Stimulated activated memory B cell treated with anti-CD40 and anti-IgM and Interleukin-4, amounts not matched to agents 10 μg/mL and 1 μg/mL and 100 μg/mL, for 72 hours (primary cell): ENCODE measurements around the gene DLGAP1.

Experiments
- ATAC-seq: fragments of 150-1000 bp; cut with Tn5 transposase; 2 replicates; pipeline ENCODE4 v1.10.0; 2021
- H3K27ac Mint-ChIP-seq: one replicate; pipeline ENCODE4 v1.8.0; 2022; ENCODE audit warnings: mild to moderate bottlenecking, mixed read lengths
- H3K27me3 Mint-ChIP-seq: one replicate; pipeline ENCODE4 v1.8.0; 2022; ENCODE audit warnings: mixed read lengths
- H3K36me3 Mint-ChIP-seq: one replicate; pipeline ENCODE4 v1.8.0; 2022; ENCODE audit warnings: mixed read lengths
- H3K4me1 Mint-ChIP-seq: one replicate; pipeline ENCODE4 v1.8.0; 2022; ENCODE audit warnings: mixed read lengths
- H3K4me3 Mint-ChIP-seq: one replicate; pipeline ENCODE4 v1.8.0; 2022; ENCODE audit warnings: mild to moderate bottlenecking, moderate library complexity, mixed read lengths
- H3K9me3 Mint-ChIP-seq: one replicate; pipeline ENCODE4 v1.8.0; 2022; ENCODE audit warnings: mixed read lengths

Gene DLGAP1

GRCh38 chr18:3906116-3906750 is 548.9 kb downstream of the DLGAP1 start:
- H3K4me3 Mint-ChIP-seq, result no peak overlapping the region
- H3K9me3 Mint-ChIP-seq, result no peaks in the 10 kb centered on the region
- no peak for ATAC-seq
- H3K27ac Mint-ChIP-seq, result no peak overlapping the region
- no peaks in the 10 kb centered on the region for H3K4me1 Mint-ChIP-seq
- H3K27me3 Mint-ChIP-seq, result peaks cover 4% of the 10 kb centered on the region
- H3K36me3 Mint-ChIP-seq, result no peaks in the 10 kb centered on the region

GRCh38 chr18:3903337-3903736 is 551.8 kb downstream of the DLGAP1 start:
- H3K27ac Mint-ChIP-seq, result no peak overlapping the region
- no peak overlapping the region for H3K4me3 Mint-ChIP-seq
- H3K4me1 Mint-ChIP-seq, result no peaks in the 10 kb centered on the region
- ATAC-seq, result no peak
- H3K36me3 Mint-ChIP-seq, result no peaks in the 10 kb centered on the region
- no peaks in the 10 kb centered on the region for H3K9me3 Mint-ChIP-seq
- H3K27me3 Mint-ChIP-seq, result peaks cover 9% of the 10 kb centered on the region

DNA sequence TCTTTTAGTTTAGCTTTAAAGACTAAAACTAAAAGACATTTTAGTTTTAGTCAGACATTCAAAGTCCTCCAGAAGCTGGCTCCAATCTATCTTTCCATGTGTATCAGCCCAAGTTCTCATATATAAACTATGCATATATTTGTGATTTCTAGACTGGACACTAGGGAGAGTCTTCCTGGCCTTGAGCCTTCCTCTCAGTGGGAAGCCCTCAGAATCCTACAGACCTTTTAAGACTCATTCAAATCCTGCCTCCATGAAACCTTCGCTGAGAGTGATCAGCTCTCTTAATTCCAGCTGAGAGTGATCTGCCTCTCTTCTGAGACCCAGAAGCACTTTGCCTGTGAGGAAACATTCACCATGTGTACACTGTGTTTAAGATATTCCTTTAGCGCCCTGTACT is 552.4 kb downstream of the DLGAP1 start:
- Mint-ChIP-seq H3K27ac (no peak overlapping the region), H3K4me1 (no peaks in the 10 kb centered on the region), H3K9me3 (no peaks in the 10 kb centered on the region), H3K36me3 (no peaks in the 10 kb centered on the region), H3K4me3 (no peak overlapping the region), H3K27me3 (peaks cover 9% of the 10 kb centered on the region)
- no peak for ATAC-seq

DNA sequence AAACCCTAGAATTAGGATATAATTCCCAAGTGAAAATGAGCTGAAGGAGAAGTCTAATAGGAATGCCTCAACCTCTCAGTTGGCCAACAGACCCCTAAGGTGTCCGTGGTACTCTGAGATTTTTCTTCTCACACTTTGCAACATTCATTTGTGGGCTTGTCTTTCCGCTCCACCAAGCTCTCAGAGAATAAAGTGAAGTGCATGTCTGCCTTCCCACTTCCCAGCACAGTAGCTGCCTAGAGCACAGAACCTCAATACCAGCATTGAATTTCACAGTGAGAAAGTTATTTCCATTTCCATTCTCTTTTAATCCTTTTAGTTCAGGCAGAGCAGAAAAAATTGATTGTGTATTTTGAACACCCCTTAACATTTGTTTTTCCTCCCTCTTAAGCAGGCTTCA is 553.3 kb downstream of the DLGAP1 start:
- Mint-ChIP-seq H3K27ac (no peak overlapping the region), H3K27me3 (peaks cover 9% of the 10 kb centered on the region), H3K4me3 (no peak overlapping the region), H3K36me3 (no peaks in the 10 kb centered on the region), H3K4me1 (no peaks in the 10 kb centered on the region), H3K9me3 (no peaks in the 10 kb centered on the region)
- no peak for ATAC-seq

- H3K27ac Mint-ChIP-seq, result no peak overlapping the region
- H3K9me3 Mint-ChIP-seq, result no peaks in the 10 kb centered on the region
- H3K27me3 Mint-ChIP-seq, result peaks cover 9% of the 10 kb centered on the region
- H3K36me3 Mint-ChIP-seq, result no peaks in the 10 kb centered on the region
- no peaks in the 10 kb centered on the region for H3K4me1 Mint-ChIP-seq
- ATAC-seq, result no peak
- no peak overlapping the region for H3K4me3 Mint-ChIP-seq
Observed at GRCh38 chr18:3901042-3901441, 554.1 kb downstream of the DLGAP1 start.

GRCh38 chr18:3900327-3900726 is 554.8 kb downstream of the DLGAP1 start:
- H3K27me3 Mint-ChIP-seq, result peaks cover 9% of the 10 kb centered on the region
- no peak overlapping the region for H3K27ac Mint-ChIP-seq
- H3K36me3 Mint-ChIP-seq, result no peaks in the 10 kb centered on the region
- H3K4me3 Mint-ChIP-seq, result no peak overlapping the region
- no peaks in the 10 kb centered on the region for H3K4me1 Mint-ChIP-seq
- no peaks in the 10 kb centered on the region for H3K9me3 Mint-ChIP-seq
- no peak for ATAC-seq

DNA sequence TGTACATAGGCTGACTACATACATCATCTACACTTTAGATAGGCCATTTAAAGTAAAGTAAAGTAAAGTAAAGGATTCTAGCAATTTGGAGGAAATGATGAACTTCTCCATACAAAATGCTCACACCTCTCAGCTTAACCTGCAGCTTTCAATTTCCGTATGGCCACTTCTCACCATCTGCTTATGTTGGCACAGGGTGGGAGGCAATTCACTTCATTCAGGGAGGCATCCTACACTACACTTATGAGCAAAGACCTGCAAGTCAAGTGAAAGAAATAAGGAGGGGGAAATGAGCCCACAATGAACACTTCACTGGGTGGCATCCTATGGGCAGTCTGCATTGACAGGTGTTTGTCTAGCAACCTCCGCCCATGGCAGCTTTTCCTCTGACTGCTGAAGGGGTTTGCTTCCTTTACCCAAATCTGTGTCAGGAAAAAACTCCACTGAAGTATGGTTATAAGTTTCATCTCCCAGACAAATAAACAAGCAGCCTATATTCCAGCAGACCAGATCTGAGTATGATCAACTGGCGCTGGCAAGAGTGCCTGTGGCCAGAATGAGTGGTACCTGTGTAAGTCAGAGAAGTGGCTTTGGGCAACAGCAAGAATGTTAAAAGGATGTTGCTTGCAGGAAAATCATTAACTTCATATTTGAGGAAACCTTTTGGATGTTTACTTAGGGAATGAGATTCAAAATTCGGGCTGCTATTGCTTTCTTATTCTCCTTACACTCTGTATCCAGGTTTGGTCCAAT is 556.1 kb downstream of the DLGAP1 start:
- no peaks in the 10 kb centered on the region for H3K9me3 Mint-ChIP-seq
- H3K4me3 Mint-ChIP-seq, result no peak overlapping the region
- H3K27ac Mint-ChIP-seq, result no peak overlapping the region
- no peak for ATAC-seq
- no peaks in the 10 kb centered on the region for H3K4me1 Mint-ChIP-seq
- no peaks in the 10 kb centered on the region for H3K36me3 Mint-ChIP-seq
- peaks cover 9% of the 10 kb centered on the region for H3K27me3 Mint-ChIP-seq

- Mint-ChIP-seq H3K27me3 (no peaks in the 10 kb centered on the region), H3K4me1 (no peaks in the 10 kb centered on the region), H3K9me3 (no peaks in the 10 kb centered on the region), H3K4me3 (no peak overlapping the region), H3K36me3 (no peaks in the 10 kb centered on the region), H3K27ac (no peak overlapping the region)
- ATAC-seq, result no peak
Observed at GRCh38 chr18:3892152-3892551, 563.0 kb downstream of the DLGAP1 start.

- H3K4me1 Mint-ChIP-seq, result no peaks in the 10 kb centered on the region
- ATAC-seq, result no peak
- H3K27me3 Mint-ChIP-seq, result no peaks in the 10 kb centered on the region
- no peaks in the 10 kb centered on the region for H3K9me3 Mint-ChIP-seq
- H3K36me3 Mint-ChIP-seq, result no peaks in the 10 kb centered on the region
- H3K4me3 Mint-ChIP-seq, result no peak overlapping the region
- H3K27ac Mint-ChIP-seq, result no peak overlapping the region
Observed at GRCh38 chr18:3891245-3891644, 563.9 kb downstream of the DLGAP1 start.

- no peaks in the 10 kb centered on the region for H3K27me3 Mint-ChIP-seq
- no peak overlapping the region for H3K27ac Mint-ChIP-seq
- no peaks in the 10 kb centered on the region for H3K36me3 Mint-ChIP-seq
- no peaks in the 10 kb centered on the region for H3K4me1 Mint-ChIP-seq
- H3K9me3 Mint-ChIP-seq, result no peaks in the 10 kb centered on the region
- ATAC-seq, result peak; percentile 43
- no peak overlapping the region for H3K4me3 Mint-ChIP-seq
Observed at GRCh38 chr18:3889803-3890202, 565.3 kb downstream of the DLGAP1 start.

DNA sequence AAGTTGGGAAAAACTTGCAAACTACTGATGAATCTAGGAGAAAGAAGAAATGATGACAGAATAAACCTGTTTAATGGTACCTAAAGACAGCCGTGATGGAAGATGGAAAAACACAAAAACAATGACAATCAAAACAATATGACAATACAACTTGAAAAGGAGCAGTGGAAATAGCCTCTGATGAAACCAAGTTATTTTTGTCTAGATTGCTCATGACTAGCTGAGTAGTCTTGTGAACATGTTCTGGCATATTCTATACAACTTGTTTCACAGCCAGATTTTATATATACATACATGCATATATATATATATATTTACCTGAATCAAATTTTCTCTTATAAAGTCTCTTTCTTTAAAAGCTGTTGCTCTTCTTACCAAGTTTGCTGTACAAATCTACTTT is 566.0 kb downstream of the DLGAP1 start:
- Mint-ChIP-seq H3K36me3 (no peaks in the 10 kb centered on the region), H3K4me1 (no peaks in the 10 kb centered on the region), H3K9me3 (no peaks in the 10 kb centered on the region), H3K27me3 (no peaks in the 10 kb centered on the region), H3K27ac (no peak overlapping the region), H3K4me3 (no peak overlapping the region)
- ATAC-seq, result no peak

GRCh38 chr18:3886575-3887322 is 568.4 kb downstream of the DLGAP1 start:
- Mint-ChIP-seq H3K27me3 (no peaks in the 10 kb centered on the region), H3K36me3 (no peaks in the 10 kb centered on the region), H3K9me3 (no peaks in the 10 kb centered on the region), H3K27ac (no peak overlapping the region), H3K4me3 (no peak overlapping the region), H3K4me1 (no peaks in the 10 kb centered on the region)
- no peak for ATAC-seq

DNA sequence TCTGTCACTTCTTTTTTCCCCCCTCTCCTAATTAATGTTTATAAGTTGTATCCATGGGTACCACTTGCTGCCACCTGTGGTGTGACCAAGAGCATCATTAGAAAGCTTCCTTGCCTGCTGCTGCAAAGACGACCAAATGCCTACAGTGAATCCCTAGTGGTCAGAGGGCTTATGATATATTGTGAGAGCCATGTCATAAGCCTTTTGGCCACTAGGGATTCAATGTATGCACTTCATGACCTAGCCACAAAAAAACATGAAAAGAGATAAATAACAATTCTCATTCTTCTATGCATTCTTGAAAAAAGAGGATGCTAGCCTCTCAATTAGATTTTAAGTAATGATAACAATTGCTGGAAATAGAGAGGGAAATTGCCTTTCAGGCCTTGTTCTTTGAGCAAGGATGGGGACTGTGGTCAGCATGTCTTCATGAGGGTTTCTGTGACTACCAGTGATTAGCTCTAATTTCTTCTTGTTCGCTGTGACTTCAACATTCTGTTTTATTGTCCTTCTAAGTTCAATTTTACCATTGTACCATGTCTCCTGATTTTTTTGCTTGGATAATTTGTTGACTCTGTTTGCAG is 569.8 kb downstream of the DLGAP1 start:
- no peak for ATAC-seq

GRCh38 chr18:3879836-3880120 is 575.3 kb downstream of the DLGAP1 start:
- H3K9me3 Mint-ChIP-seq, result no peaks in the 10 kb centered on the region
- no peak overlapping the region for H3K27ac Mint-ChIP-seq
- no peak for ATAC-seq
- H3K36me3 Mint-ChIP-seq, result no peaks in the 10 kb centered on the region
- H3K27me3 Mint-ChIP-seq, result peaks cover 6% of the 10 kb centered on the region
- H3K4me1 Mint-ChIP-seq, result no peaks in the 10 kb centered on the region
- H3K4me3 Mint-ChIP-seq, result no peak overlapping the region

More for the DNA sequence above, 569.8 kb downstream of the DLGAP1 start:
- Mint-ChIP-seq H3K4me1 (no peaks in the 10 kb centered on the region), H3K27me3 (no peaks in the 10 kb centered on the region), H3K36me3 (no peaks in the 10 kb centered on the region), H3K9me3 (no peaks in the 10 kb centered on the region), H3K27ac (no peak overlapping the region), H3K4me3 (no peak overlapping the region)

- H3K9me3 Mint-ChIP-seq, result no peaks in the 10 kb centered on the region
- peaks cover 9% of the 10 kb centered on the region for H3K27me3 Mint-ChIP-seq
- H3K4me1 Mint-ChIP-seq, result peaks cover 2% of the 10 kb centered on the region
- H3K36me3 Mint-ChIP-seq, result no peaks in the 10 kb centered on the region
- H3K4me3 Mint-ChIP-seq, result no peak overlapping the region
- H3K27ac Mint-ChIP-seq, result no peak overlapping the region
- peak; percentile 10 for ATAC-seq
Observed at GRCh38 chr18:3879114-3879835, 575.8 kb downstream of the DLGAP1 start.
